Inflammatory macrophage (primary cell): ENCODE measurements around the gene SMARCA1.

Experiments
- DNase-seq, 2 donors: peaks; one replicate each; pipeline ENCODE4 v3.0.0-alpha.2; 2020 to 2022

Gene SMARCA1

DNA sequence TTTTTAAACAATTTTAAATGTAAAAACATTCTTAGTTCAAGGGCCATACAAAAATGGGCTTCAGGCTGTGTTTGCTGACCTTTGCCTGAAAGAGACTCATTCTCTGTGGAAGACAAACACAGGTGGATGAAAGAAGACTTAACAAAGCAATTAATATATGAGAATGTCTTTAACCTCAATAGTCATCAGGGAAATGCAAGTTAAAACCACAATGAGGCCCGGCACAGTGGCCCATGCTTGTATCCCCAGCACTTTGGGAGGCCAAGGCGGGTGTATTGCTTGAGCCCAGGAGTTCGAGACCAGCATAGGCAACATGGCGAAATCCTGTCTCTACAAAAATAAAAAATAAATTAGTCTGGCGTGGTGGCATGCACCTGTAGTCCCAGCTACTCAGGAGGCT is 7.1 kb upstream of the SMARCA1 start:
- DNase-seq: no peak

DNA sequence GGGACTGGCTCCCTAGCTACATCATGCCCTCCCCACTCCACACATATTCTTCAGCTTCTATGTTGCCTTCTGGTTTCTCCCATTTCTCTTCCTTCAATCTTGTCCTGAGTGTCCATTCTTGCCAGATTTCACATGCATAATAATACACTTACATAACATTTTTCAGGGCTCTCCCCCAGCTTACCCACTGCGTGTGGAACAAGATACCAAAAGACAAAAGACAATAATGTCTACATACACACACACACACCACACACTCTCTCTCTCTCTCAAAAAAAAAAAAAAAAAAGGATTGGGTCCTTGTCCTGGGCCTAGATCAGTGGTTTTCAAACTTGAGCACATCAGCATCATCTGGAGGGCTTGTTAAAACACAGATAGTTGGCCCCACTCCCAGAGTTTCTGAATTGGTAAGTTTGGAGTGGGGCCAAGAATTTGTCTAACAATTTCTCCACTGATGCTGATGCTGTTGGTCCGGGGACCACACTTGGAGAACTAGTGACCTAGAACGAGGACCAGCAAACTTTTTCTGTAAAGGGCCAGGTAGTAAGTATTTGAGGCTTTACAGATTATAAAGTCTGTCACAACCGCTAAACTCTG is 6.5 kb upstream of the SMARCA1 start:
- DNase-seq: no peak

GRCh38 chrX:129525896-129526295 is 2.6 kb upstream of the SMARCA1 start:
- no peak for DNase-seq

- no peak for DNase-seq
Observed at GRCh38 chrX:129525162-129525561, 1.9 kb upstream of the SMARCA1 start.

DNA sequence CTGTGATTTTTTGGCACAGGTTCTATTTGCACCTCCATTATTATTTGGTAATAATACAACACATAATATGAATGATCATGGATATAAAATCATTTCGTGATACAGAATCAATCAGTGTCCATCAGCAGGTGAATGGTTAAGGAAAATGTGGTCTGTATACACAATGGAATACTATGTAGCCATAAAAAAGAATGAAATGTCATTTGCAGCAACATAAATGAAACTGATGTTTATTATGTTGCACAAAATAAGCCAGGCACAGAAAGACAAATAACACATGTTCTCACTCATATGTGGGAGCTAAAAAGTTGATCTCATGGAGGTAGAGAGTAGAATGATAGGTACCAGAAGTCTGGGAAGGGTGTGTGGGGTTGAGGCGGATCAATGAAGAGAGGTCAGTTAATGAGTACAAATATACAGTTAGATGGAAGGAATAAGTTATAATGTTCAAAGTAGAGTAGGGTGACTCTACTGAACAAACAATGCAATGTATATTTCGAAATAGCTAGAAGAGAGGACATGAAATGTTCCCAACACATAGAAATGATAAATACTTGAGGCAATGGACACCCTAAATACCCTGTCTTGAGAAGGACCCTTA is 1.1 kb upstream of the SMARCA1 start:
- DNase-seq: no peak

GRCh38 chrX:129522184-129523078 is 859 bp downstream of the SMARCA1 start:
- DNase-seq: no peak

- DNase-seq: no peak
Observed at GRCh38 chrX:129520151-129520550, 3.1 kb downstream of the SMARCA1 start.

- no peak for DNase-seq
Observed at GRCh38 chrX:129516402-129516801, 6.9 kb downstream of the SMARCA1 start.

DNA sequence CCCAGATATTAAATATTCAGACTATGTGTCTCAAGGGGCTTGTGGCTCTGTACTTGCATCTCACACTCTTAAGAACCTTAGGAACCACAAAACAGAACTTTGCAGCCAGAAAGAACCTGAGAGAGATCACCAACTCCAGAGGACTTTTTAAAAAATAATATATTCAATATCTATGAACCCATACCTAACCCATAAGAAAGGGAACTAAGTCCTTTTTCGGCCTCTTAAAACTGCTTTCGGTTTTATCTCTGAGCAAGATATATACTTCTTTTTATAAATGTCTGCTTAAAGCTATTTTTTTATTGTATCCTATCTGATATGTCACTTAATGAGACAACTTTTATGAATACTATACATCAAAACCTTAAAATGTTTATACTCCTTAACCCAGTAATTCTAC is 10.9 kb downstream of the SMARCA1 start:
- no peak for DNase-seq

DNA sequence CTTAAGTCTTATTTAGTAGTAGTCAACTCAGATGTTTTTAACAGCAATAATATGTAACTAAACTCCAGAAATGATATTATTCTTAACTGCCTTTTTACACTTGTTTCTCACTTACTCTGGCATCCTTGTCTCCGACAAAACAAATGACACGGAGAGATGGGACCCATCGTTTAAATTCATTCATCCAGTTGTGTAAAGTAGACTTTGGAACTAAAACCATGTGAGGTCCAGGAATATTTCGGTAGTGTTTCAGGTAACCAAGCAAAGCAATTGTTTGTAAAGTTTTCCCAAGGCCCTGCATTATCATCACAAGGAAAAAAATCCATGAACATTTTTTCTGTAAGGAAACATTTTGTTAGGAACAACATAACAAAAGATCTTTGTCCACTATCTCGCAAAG is 11.6 kb downstream of the SMARCA1 start:
- no peak for DNase-seq

DNA sequence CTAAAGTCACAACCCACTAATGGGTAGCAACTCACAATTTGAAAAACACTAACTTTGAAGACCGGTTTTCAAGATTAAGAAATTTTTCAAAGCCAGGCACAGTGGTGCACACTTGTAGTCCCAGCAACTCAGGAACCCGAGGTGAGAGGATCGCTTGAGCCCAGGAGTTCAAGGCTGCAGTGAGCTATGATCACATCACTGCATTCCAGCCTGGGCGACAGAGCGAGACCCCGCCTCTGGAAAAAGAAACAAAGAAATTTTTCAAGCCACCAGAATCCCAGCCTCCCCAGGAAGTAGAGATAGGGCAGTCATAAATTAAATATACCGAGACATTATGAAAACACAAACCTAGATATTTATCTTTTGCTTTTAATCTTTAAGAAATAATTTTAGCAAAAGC is 13.0 kb downstream of the SMARCA1 start:
- DNase-seq: no peak

DNA sequence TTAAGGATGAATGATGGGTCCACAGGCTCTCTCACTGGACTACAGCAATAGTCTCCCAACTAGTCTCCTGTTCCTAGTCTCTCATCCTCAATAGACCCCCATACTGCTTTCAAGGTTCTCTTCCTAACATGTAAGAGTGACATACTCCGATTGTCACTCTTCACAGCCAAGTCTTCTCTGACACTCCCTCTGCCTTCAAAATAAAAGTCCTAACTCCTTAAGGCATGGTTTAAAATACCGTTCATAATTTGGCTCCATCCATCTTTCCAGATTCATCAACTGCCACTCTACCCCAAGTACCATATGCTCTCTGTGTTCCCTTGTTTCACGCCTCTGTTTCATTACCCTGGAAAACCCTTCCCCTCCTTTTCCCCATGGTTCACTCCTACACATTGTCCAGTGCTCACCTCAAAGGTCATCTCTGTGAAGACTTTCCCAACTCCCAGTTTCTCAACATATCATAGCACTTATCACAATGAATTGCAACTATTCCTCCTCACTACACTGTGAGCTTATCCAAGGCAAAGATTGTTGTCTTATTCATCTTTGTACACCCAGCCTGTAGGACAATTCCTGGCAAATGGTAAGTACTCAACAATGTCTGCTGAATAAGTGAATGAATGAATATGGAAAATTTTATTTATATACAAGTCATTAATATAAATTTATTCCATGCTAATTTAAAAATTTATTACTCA is 26.0 kb downstream of the SMARCA1 start:
- no peak for DNase-seq

- DNase-seq: no peak
Observed at GRCh38 chrX:129496625-129497024, 26.7 kb downstream of the SMARCA1 start.

DNA sequence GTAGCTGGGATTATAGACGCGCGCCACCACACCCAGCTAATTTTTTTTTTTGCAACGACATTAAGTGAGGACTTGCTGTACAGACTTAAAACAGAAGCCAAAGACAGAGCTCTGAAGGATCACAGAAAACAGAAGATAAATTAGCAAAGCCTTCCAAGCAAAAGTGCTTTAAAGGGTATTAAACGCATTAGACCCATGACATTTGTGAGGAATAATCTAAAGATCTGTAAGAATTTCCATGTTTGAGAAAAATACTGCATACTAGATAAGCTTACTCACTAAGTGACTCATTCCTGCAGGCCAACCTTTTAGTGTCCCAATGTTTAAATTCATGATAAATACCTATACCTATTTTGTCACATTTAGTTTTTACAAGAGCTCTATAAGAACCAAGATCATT is 27.4 kb downstream of the SMARCA1 start:
- no peak for DNase-seq

GRCh38 chrX:129494887-129495286 is 28.4 kb downstream of the SMARCA1 start:
- no peak for DNase-seq

DNA sequence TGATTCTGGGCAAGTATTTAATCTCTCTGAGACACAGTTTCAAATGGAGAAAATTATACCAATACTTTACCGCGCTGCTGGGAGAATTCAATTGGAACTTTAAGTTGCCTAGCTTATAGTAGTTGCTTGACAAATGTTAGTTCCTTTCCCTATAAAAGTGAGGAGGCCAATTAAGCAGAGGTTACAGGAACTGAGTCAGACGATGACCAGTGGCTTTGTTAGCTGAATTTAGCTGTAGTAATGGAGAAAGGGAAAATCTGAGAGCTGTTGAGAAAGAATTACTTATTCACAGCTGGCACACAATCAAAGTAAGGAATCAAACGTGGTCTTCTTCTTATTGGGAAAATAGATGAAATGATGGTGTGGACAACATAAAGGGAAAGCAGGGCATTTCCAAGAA is 29.6 kb downstream of the SMARCA1 start:
- DNase-seq: no peak

DNA sequence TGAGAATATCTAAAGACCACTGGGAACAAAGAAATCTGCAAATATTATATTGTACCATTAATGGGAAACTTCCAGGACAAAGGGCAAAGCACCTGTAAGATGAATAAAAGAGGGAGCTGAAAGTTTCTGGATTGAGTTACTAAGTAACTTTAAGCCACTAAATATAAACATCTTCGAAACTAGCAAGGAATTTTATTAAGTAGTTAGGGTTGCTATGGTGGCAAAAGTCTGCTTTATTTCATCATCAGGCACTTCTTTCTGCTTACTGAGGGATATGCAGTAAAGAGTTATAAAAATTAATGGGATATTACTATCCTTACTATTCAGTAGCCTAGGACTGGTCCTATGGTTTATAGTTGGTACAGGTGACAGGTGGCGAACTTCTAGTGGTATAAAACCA is 33.0 kb downstream of the SMARCA1 start:
- no peak for DNase-seq

- no peak for DNase-seq
Observed at GRCh38 chrX:129488359-129488758, 34.9 kb downstream of the SMARCA1 start.

GRCh38 chrX:129480889-129481288 is 42.4 kb downstream of the SMARCA1 start:
- no peak for DNase-seq

DNA sequence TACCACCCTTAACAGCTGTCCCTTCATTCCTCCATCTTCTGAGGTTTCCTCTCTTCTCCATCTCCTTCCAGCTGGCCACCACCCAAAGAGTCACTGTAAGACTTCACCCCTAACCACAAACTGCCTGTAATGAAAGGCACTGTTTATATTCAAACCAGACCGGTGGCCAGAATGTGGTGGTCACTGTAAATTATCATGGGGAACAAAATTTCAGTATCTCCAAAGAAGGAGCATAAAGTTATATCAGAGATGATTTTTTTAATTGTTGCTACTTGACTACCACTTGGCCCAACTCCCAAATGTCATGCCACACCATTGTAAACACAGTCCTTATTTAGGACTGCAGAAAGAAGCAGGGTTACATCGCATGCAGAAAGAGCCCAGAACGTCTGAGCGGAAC is 44.8 kb downstream of the SMARCA1 start:
- DNase-seq: no peak

GRCh38 chrX:129472116-129472515 is 51.2 kb downstream of the SMARCA1 start:
- no peak for DNase-seq

- no peak for DNase-seq
Observed at GRCh38 chrX:129462707-129463106, 60.6 kb downstream of the SMARCA1 start.

DNA sequence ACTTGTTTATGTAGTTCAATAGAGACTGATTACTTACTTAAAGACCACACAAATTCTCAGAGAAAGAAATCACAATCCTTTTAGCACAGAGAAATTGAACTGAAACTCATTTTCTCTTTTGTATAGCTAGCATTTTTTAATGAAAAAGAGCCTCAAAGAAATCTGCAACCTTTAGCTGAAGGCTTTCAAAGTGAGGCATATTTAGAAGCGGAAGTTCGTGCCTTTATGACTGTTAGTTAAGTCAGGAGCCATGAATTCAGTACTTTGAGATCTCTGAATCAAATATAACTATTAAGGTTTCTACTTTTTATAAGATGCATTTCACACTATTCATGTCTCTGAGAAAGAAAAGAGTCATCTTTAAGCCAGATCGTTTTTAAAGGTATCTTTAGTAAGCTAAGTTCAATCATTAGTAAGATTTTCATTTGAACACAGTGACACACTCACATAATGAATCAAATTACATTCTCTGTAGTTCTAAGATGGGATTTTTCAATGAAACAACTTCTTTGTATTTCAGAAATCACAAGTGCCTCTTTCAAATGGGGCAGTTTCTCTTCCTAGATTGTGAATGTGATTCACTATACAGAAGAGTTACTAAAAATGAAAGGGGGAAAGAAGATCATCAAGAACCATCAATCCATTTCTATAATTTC is 61.4 kb downstream of the SMARCA1 start:
- DNase-seq: no peak
